HUDEP-2 (cell line): ENCODE measurements around the gene SOAT2.

Source experiments
- DNase-seq, 76 experiments: peaks; one replicate each; lab custom pipeline; 2025; ENCODE audit not compliant: unreplicated experiment in 76 of 76; lab: John Stamatoyannopoulos, UW

The SOAT2 gene, protein sequence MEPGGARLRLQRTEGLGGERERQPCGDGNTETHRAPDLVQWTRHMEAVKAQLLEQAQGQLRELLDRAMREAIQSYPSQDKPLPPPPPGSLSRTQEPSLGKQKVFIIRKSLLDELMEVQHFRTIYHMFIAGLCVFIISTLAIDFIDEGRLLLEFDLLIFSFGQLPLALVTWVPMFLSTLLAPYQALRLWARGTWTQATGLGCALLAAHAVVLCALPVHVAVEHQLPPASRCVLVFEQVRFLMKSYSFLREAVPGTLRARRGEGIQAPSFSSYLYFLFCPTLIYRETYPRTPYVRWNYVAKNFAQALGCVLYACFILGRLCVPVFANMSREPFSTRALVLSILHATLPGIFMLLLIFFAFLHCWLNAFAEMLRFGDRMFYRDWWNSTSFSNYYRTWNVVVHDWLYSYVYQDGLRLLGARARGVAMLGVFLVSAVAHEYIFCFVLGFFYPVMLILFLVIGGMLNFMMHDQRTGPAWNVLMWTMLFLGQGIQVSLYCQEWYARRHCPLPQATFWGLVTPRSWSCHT

DNA sequence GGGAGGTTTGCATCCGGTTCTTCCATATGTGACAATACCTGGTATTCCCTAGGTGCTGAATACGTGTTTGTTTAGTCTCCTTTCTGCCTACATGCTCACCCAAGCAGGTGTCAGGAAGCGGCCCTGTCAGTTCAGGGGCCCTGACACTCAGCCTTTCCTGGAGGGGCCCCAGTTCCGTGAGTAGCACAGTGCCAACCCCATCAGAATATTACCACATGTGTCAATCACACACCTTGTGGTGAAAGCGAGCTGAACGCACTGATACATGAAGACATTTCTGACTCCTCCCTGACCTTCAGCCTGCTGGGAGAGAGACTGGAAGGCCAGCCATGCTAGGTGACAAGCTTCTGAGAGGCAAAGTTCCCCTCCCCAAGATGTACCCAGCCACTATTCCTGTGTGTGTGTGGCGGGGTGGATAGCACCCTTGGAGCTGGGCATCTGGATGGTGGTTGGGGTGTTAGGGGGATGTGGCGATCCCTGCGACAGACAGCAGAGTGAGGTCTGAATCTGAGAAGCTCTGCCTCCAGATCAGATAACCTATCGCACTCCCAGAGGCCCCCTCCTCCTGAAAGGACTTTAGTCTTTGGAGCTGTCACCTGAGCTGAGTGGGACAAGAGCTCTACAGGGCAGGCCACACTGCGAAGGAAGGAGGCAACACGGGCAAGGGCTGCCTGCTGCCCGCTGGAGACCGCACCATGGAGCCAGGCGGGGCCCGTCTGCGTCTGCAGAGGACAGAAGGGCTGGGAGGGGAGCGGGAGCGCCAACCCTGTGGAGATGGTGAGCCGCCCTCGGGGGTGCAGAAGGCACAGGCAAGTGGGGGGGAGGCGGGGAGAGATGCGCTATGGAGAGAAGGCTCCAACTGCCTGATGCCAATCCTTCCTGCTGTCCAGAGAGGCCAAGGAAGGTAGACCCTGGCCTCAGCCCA lies at the start of gene SOAT2:
Gene SOAT2 (plus strand): TSS at position 604 of the 925 bp plus-strand sequence. CDS start 92 bp downstream, at position 696.
- no peak for DNase-seq

DNA sequence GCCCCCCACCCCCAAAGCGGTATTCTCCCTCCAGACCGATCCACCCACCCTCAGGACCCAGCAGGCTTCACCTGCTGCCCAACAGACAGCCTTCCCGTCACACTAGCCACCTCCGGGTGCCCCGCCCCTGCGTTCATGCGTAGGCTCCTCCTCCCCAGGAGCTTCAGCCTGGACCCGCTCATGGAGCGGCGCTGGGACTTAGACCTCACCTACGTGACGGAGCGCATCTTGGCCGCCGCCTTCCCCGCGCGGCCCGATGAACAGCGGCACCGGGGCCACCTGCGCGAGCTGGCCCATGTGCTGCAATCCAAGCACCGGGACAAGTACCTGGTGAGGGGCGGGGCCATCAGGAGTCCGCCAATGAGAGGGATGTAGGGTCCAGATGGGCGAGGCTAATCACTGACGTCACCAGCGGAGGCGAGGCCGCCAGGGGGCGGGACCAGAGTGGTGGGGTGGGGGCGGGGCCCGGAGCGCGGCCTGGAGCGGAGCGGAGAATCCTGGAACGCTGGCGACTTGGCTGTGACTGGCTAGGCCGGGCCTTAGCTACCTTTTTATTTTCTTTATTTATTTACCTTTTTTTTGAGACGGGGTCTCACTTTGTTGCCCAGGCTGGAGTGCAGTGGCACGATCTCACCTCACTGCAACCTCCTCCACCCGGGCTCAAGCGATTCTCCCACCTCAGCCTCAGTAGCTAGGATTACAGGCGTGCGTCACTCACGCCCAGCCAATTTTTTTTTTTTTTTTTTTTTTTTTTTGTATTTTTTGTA lies 49.0 kb upstream of the SOAT2 start:
- DNase-seq, result peak in 74 of 76 experiments; percentile 41 to 93 (median 84)

DNA sequence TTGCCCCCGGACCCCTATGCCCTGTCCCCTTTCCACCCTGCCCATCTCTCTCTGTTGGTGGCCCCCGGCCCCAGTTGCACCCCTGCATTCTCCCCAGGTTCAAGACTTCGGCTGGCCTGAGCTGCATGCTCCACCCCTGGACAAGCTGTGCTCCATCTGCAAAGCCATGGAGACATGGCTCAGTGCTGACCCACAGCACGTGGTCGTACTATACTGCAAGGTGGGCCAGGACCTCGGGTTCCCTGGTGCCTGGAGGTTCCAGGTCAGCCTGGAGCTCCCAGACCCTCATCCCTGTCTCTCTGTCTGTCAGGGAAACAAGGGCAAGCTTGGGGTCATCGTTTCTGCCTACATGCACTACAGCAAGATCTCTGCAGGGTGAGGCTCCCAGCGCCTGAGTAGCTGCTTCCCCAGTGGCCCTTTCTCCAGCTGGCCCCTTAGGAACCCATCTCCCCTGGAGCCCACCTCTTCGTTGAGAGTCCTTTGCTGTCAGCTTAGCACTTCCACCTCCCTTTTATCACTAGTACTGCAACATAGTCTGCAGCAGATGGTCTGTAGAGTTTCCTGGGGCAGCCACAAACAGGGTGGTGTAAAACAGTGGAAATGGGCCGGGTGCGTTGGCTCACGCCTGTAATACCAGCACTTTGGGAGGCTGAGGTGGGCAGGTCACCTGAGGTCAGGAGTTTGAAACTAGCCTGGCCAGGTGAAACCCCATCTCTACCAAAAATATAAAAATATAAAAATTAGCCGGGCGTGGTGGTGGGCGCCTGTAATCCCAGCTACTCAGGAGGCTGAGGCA lies 47.6 kb upstream of the SOAT2 start:
- no peak for DNase-seq

DNA sequence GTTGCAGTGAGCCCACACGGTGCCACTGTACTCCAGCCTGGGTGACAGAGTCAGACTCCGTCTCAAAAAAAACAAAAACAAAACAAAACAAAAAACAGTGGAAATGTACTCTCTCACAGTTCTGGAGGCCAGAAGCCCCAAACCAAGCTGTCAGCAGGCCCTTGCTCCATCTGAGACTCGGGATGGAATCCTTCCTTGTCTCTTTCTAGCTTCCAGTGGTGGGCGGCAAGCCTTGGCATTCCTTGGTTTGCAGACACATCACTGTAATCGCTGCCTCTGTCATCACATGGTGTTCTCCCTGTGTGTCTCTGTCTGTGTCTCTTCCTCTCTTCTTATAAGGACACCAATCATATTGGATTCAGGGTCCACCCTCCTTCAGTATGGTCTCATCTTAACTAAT lies 47.0 kb upstream of the SOAT2 start:
- no peak for DNase-seq

DNA sequence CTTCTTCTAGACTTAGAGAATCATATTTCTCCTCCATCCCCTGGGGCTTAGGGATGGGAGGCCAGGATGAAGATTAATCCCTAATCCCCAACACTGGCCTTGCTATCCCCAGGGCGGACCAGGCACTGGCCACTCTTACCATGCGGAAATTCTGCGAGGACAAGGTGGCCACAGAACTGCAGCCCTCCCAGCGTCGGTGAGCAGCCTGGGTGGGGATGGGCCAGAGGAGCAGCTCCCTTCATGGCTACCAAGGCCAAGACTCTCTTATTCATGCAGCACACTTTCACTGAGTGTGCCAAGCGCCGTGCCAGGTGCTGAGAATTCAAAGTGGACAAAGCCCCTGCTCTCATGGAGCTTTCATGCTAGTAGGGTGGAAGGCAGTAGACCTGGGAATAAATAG lies 46.4 kb upstream of the SOAT2 start:
- DNase-seq, result no peak

DNA sequence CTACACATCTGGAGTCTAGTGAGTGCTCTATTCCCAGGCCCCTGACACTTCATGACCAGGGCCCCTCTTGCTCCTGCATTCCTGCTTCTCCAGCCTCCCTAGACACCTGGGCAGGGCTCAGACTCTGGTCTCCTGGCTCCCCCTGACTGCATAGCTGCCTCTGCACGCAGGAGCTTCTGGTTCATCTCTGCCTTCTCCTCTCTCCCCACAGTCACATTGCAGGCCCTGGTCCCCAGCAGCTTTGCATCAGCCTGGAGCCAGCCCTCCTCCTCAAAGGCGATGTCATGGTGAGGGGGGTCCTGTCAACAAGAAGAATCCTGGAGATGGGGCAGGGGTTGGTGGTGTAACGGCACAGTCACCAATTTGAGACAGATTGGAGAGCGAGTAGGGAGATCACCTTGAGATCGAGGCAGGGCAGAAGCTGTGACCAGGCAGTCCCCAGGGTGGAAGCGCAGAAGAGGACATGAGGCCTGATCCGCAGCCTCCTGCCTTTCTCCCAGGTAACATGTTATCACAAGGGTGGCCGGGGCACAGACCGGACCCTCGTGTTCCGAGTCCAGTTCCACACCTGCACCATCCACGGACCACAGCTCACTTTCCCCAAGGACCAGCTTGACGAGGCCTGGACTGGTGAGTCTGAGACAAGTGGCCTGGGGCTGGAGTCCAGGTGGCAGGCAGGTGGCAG lies 45.3 kb upstream of the SOAT2 start:
- DNase-seq, result no peak

DNA sequence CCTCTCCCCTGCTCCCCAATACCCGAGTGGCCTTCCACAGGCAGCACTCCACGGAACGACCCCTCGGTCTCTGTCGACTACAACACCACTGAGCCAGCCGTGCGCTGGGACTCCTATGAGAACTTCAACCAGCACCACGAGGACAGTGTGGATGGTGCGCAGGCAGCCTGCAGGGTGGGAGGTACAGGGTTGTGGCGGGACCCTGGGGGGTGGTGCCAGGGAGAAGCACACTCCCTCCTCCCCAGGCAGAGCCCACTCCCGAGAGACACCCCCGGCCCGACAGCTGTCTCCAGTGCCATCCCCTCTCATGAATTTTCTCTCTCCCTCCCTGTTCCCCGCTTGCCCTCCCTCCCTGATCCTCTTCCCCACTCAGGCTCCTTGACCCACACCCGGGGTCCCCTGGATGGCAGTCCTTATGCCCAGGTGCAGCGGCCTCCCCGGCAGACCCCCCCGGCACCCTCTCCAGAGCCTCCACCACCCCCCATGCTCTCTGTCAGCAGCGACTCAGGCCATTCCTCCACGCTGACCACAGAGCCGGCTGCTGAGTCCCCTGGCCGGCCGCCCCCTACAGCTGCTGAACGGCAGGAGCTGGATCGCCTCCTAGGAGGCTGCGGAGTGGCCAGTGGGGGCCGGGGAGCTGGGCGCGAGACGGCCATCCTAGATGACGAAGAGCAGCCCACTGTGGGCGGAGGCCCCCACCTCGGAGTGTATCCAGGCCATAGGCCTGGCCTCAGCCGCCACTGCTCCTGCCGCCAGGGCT lies 44.4 kb upstream of the SOAT2 start:
- DNase-seq, result no peak

DNA sequence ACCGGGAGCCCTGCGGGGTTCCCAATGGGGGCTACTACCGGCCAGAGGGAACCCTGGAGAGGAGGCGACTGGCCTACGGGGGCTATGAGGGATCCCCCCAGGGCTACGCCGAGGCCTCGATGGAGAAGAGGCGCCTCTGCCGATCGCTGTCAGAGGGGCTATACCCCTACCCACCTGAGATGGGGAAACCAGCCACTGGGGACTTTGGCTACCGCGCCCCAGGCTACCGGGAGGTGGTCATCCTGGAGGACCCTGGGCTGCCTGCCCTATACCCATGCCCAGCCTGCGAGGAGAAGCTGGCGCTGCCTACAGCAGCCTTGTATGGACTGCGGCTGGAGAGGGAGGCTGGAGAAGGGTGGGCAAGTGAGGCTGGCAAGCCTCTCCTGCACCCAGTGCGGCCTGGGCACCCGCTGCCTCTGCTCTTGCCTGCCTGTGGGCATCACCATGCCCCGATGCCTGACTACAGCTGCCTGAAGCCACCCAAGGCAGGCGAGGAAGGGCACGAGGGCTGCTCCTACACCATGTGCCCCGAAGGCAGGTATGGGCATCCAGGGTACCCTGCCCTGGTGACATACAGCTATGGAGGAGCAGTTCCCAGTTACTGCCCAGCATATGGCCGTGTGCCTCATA lies 43.7 kb upstream of the SOAT2 start:
- no peak for DNase-seq

DNA sequence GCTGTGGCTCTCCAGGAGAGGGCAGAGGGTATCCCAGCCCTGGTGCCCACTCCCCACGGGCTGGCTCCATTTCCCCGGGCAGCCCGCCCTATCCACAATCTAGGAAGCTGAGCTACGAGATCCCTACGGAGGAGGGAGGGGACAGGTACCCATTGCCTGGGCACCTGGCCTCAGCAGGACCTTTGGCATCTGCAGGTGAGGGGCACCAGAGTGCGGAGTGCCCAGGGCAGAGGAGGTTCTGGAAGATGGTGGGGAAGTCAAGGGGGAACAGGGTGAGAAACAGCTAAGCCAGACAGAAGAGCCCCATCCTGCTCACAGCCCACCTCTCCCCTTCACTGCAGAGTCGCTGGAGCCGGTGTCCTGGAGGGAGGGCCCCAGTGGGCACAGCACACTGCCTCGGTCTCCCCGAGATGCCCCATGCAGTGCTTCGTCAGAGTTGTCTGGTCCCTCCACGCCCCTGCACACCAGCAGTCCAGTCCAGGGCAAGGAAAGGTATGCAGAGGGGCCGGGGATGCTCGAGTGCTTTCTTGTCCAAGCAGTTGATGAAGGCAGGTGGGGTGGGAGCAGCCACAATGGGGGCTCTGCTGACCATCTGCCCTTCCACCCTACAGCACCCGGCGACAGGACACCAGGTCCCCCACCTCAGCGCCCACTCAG lies 43.1 kb upstream of the SOAT2 start:
- DNase-seq, result no peak

DNA sequence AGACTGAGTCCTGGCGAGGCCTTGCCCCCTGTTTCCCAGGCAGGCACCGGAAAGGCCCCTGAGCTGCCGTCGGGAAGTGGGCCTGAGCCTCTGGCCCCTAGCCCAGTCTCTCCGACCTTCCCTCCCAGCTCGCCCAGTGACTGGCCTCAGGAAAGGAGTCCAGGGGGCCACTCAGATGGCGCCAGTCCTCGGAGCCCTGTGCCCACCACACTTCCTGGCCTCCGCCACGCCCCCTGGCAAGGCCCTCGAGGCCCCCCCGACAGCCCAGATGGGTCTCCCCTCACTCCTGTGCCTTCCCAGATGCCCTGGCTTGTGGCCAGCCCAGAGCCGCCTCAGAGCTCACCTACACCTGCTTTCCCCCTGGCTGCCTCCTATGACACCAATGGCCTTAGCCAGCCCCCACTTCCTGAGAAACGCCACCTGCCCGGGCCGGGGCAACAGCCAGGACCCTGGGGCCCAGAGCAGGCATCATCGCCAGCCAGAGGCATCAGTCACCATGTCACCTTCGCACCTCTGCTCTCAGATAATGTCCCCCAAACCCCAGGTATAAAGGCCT lies 42.5 kb upstream of the SOAT2 start:
- no peak for DNase-seq

DNA sequence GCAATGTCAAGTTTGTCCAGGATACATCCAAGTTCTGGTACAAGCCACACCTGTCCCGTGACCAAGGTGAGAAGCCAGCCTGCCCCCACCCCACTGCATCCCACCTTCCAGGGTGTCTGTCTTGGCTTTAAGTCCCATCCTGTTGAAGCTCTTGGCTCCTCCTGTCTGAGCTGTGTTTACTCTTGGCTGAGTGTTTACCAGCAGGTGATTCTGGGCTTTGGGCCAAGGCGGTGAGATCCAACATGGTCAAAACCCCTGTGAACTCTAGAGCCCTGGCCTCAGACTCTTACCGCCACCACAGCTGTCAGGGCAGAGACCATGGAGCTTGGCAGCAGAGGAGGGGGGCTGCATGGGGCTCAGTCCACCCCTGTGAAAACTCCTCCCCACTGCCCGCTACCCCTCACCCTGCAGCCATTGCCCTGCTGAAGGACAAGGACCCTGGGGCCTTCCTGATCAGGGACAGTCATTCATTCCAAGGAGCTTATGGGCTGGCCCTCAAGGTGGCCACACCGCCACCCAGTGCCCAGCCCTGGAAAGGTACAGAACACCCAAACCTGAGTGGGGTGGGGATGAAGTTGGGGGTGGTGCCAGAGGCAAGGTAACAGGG lies 41.8 kb upstream of the SOAT2 start:
- DNase-seq, result peak in 1 of 76 experiments; percentile 13

DNA sequence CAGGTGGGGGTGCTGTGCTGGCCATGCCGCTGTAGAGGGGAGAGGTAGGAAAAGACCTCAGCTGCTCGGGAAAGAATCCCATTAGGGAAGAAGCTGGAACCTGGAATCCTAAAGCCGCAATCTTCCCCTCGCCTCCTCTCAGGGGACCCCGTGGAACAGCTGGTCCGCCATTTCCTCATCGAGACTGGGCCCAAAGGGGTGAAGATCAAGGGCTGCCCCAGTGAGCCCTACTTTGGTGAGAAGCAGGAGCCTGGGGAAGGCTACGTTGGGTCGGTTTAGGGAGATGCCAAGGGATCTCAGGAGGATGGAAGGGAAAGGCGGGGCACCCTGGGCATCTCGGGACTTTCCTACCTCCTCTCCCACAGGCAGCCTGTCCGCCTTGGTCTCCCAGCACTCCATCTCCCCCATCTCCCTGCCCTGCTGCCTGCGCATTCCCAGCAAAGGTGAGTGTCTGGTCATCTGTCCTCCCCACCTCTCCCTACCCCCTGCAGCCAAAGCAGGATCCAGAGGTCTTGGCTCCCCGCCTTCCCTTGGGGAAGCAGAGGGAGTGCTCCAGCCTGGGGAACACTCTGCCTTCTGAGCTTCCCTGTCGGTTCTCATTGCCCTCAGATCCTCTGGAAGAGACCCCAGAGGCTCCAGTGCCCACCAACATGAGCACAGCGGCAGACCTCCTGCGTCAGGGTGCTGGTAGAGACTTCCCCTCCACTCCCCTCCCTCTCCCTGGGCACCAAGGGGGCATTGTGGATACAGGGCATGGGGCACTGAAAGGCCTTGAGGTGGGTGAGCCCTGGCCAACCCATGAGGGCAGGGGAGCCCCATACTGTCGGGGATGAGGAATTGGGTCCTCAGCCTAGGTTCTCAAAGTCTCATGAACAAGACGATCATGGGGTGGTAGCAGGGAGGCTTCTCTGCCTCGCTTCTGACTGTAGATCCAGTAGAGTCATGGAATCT lies 41.0 kb upstream of the SOAT2 start:
- DNase-seq, result no peak

DNA sequence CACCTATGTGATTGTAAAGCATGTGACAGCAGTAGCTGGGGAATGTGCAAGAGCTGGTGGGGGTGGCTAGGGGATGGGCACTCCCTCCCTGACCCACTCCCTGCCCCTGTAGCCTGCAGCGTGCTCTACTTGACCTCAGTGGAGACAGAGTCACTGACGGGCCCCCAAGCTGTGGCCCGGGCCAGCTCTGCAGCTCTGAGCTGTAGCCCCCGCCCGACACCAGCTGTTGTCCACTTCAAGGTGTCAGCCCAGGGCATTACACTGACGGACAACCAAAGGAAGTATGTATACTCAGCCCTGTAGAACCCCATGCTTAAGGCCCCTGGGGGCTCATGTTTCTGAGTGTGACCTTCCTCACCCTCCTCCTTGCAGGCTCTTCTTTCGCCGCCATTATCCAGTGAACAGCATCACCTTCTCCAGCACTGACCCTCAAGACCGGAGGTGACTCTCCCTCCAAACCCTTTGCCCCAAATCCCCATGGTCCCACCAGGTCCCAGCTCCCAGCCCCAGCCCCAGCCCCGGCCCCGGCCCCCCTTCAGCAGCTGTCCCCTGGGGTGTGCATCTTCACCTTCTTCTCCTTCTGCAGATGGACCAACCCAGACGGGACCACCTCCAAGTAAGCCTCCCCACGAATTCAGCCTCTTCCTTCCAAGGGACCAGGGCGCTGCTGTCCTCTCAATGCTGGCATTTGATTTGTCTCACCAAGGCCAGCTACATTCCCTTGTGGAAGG lies 40.1 kb upstream of the SOAT2 start:
- DNase-seq, result no peak

DNA sequence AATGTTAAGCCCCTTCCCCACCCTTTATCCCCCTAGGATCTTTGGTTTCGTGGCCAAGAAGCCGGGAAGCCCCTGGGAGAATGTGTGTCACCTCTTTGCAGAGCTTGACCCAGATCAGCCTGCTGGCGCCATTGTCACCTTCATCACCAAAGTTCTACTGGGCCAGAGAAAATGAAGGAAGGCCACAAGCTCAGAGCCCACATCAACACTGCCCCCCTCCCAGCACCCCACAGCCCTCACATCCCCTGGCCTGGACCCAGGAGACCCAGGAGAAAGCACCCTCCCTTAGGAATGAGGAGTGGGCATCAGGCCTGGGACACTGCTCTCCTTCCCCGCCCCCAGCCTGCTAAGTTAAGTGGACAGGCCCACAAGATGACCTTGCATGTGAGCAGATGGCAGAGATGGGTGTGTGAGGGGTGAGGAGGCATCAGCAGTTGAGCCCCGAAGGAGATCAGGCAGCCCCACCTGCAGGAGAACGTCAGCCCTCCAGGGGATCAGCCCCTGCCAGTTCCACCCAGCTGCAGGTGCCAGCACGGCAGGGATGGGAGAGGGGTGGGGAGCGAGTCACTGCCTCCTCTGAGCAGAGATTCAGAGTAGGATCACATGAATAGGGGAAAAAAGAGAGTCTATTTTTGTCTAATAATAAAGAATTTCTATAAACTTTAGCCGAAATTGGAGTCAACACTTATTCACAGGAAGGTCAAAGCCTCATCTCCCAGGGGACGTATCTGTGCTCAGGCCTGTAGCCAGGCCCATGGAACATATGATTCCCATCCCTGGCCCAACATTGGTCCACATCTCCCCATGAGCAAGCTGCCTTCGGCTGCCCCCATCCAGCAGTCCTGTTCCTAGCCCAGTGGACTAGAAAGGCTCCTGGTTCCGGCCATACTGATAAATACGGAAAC lies 39.3 kb upstream of the SOAT2 start:
- no peak for DNase-seq
